Activated naive CD4-positive, alpha-beta T cell treated with Interleukin-2 at 50 U/mL for 16 hours (primary cell): ENCODE results near the gene SFRP5.

Experiments
- DNase-seq: peaks from one replicate; pipeline ENCODE4 v3.0.0-alpha.2; 2020

Gene SFRP5

GRCh38 chr10:97771913-97772823 is at the start of gene SFRP5:
Gene SFRP5, minus strand, starts transcription at chr10:97771999. Its CDS starts 166 bp downstream, at chr10:97771833.
- DNase-seq = no peak

GRCh38 chr10:97820096-97820704 is 48.4 kb upstream of the SFRP5 start:
- DNase-seq = no peak

GRCh38 chr10:97818572-97818971 is 46.8 kb upstream of the SFRP5 start:
- DNase-seq = no peak

- no peak for DNase-seq
These were observed 44.8 kb upstream of the SFRP5 start for GRCh38 chr10:97816609-97817008.

GRCh38 chr10:97814996-97815395 is 43.2 kb upstream of the SFRP5 start:
- no peak for DNase-seq

- no peak for DNase-seq
These were observed 41.5 kb upstream of the SFRP5 start for GRCh38 chr10:97813311-97813710.

GRCh38 chr10:97812696-97813095 is 40.9 kb upstream of the SFRP5 start:
- DNase-seq = no peak

- DNase-seq = no peak
These were observed 40.2 kb upstream of the SFRP5 start for GRCh38 chr10:97811958-97812357.

- no peak for DNase-seq
These were observed 38.6 kb upstream of the SFRP5 start for GRCh38 chr10:97810446-97810845.

GRCh38 chr10:97805949-97806348 is 34.1 kb upstream of the SFRP5 start:
- no peak for DNase-seq

GRCh38 chr10:97805096-97805884 is 33.5 kb upstream of the SFRP5 start:
- DNase-seq = no peak

GRCh38 chr10:97801422-97801821 is 29.6 kb upstream of the SFRP5 start:
- no peak for DNase-seq

- DNase-seq = no peak
These were observed 28.7 kb upstream of the SFRP5 start for GRCh38 chr10:97800474-97800873.

GRCh38 chr10:97798958-97799610 is 27.3 kb upstream of the SFRP5 start:
- no peak for DNase-seq

- DNase-seq = peak; percentile 10
These were observed 24.9 kb upstream of the SFRP5 start for GRCh38 chr10:97796651-97797050.

GRCh38 chr10:97795886-97796285 is 24.1 kb upstream of the SFRP5 start:
- DNase-seq = no peak

GRCh38 chr10:97791824-97792721 is 20.3 kb upstream of the SFRP5 start:
- peak; percentile 72 for DNase-seq

- DNase-seq = no peak
These were observed 18.1 kb upstream of the SFRP5 start for GRCh38 chr10:97789770-97790397.

GRCh38 chr10:97788552-97789442 is 17.0 kb upstream of the SFRP5 start:
- DNase-seq = no peak

GRCh38 chr10:97785731-97786130 is 13.9 kb upstream of the SFRP5 start:
- no peak for DNase-seq
